Measurements from ENCODE around the gene PPP1R37. TPM values are rescaled to one million over a fixed set of nuclear protein-coding genes. Genes with fewer than 3 reads are reported as not detected.
A peak's percentile ranks its signal among the peaks of the same experiment; 100 is the strongest.

The PPP1R37 gene
- total and polyA plus RNA-seq, 2 donors (not counting 1 experiment from before 2014, with no cell fraction given): 11.3 to 36.0 TPM

DNA sequence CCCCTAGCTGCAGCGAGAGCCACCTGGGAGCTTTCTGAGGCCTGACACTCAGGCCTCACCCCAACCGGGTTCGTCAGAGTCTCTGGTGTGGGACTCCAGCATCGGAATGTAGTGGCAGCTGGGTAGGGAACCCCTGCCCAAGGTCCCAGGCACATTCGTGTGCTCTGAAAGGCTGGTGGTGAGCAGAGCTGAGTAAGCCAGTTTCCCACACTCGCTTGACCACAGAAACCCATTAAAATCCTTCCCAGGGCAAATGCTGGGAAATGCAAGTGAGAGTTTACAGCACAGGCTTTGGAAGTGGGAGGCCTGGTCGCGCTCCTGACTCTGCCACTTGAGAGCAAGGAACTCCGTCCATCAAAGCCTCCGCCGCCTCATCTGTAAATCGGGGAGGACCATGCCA lies 80.8 kb downstream of the PPP1R37 start:
- peak; percentile 55 to 86 for DNase-seq (ENCODE audit: low read depth in 2 of 2)
- TF ChIP-seq EZH2 (IDR thresholded peaks at IDR 0.05; ENCODE audit: low read length, missing control alignments): no peak
- TF ChIP-seq, protein P1, sequence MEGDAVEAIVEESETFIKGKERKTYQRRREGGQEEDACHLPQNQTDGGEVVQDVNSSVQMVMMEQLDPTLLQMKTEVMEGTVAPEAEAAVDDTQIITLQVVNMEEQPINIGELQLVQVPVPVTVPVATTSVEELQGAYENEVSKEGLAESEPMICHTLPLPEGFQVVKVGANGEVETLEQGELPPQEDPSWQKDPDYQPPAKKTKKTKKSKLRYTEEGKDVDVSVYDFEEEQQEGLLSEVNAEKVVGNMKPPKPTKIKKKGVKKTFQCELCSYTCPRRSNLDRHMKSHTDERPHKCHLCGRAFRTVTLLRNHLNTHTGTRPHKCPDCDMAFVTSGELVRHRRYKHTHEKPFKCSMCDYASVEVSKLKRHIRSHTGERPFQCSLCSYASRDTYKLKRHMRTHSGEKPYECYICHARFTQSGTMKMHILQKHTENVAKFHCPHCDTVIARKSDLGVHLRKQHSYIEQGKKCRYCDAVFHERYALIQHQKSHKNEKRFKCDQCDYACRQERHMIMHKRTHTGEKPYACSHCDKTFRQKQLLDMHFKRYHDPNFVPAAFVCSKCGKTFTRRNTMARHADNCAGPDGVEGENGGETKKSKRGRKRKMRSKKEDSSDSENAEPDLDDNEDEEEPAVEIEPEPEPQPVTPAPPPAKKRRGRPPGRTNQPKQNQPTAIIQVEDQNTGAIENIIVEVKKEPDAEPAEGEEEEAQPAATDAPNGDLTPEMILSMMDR (conservative IDR thresholded peaks at IDR 0.05 in 1 of 2, IDR thresholded peaks at IDR 0.05 in 1 of 2; ENCODE audit: low read depth in 1 of 2, low read length in 2 of 2): no peak
- no peak overlapping the region for H3K27ac ChIP-seq (ENCODE audit: insufficient read depth, low read length)
- H3K4me1 ChIP-seq (ENCODE audit: control insufficient read depth, extremely low read depth, insufficient read depth, low read length): no peaks in the 10 kb centered on the region
- H3K27me3 ChIP-seq (ENCODE audit: control insufficient read depth, insufficient read depth, low read length): no peaks in the 10 kb centered on the region
- no peak overlapping the region for H3K9ac ChIP-seq (ENCODE audit: insufficient read depth, low read length)
- no peak overlapping the region for H3K4me3 ChIP-seq (replicated peaks in 1 of 4; ENCODE audit: control extremely low read depth in 1 of 4, insufficient read depth in 1 of 4, low read depth in 3 of 4, low read length in 4 of 4)
- no peaks in the 10 kb centered on the region for H3K9me3 ChIP-seq (ENCODE audit: control insufficient read depth, insufficient read depth, low read depth, low read length)
- no peak overlapping the region for H3K4me2 ChIP-seq (ENCODE audit: extremely low read depth, insufficient read depth, low read length)
- H2AFZ ChIP-seq (ENCODE audit: low read length): no peak overlapping the region
- no peaks in the 10 kb centered on the region for H3K36me3 ChIP-seq (ENCODE audit: control insufficient read depth, insufficient read depth, low read length)
- no peaks in the 10 kb centered on the region for H3K79me2 ChIP-seq (ENCODE audit: control insufficient read depth, insufficient read depth, low read length)
- no peaks in the 10 kb centered on the region for H4K20me1 ChIP-seq (ENCODE audit: control insufficient read depth, extremely low read depth, insufficient read depth, low read length)

DNA sequence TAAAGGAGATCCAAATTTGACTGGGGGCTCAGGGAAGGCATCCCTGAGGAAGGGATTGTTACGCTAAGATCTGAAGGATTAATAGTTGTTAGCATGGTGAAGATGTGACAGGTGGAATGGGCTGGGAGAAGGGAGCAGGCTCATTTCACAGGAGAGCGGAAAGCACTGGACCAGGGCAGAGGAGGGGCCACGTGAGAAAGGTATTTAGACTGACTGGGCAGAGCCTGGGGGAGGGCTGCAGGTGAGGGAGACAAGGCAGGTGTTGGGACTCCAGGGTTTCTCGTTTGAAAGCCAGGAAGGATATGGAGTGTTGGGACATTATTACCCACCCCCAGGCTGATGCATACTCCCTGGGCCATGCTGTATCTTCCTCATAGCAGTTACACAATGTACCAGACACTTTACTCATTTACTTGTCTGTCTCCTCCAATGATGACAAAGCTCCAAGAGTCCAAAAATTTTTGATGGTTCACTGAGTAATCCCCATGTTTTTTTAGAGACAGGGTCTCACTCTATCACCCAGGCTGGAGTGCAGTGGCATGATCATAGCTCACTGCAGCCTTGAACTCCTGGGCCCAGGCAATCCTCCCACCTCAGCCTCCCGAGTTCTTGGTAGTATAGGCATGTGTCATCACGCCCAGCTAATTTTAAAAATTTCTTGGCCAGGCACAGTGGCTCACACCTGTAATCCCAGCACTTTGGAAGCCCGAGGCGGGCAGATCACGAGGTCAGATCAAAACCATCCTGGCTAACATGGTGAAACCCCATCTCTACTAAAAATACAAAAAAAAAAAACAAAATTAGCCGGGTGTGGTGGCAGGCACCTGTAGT lies 82.8 kb downstream of the PPP1R37 start:
- no peak overlapping the region for H3K27ac ChIP-seq (ENCODE audit: insufficient read depth, low read length)
- no peak overlapping the region for H3K9ac ChIP-seq (ENCODE audit: insufficient read depth, low read length)
- no peaks in the 10 kb centered on the region for H4K20me1 ChIP-seq (ENCODE audit: control insufficient read depth, extremely low read depth, insufficient read depth, low read length)
- H3K27me3 ChIP-seq (ENCODE audit: control insufficient read depth, insufficient read depth, low read length): no peaks in the 10 kb centered on the region
- H3K4me2 ChIP-seq (ENCODE audit: extremely low read depth, insufficient read depth, low read length): no peak overlapping the region
- H3K4me1 ChIP-seq (ENCODE audit: control insufficient read depth, extremely low read depth, insufficient read depth, low read length): no peaks in the 10 kb centered on the region
- H3K4me3 ChIP-seq (replicated peaks in 1 of 4; ENCODE audit: control extremely low read depth in 1 of 4, insufficient read depth in 1 of 4, low read depth in 3 of 4, low read length in 4 of 4): no peak overlapping the region
- H3K9me3 ChIP-seq (ENCODE audit: control insufficient read depth, insufficient read depth, low read depth, low read length): no peaks in the 10 kb centered on the region
- peaks cover 6% of the 10 kb centered on the region for H3K79me2 ChIP-seq (ENCODE audit: control insufficient read depth, insufficient read depth, low read length)
- no peaks in the 10 kb centered on the region for H3K36me3 ChIP-seq (ENCODE audit: control insufficient read depth, insufficient read depth, low read length)
- TF ChIP-seq, protein P1 (conservative IDR thresholded peaks at IDR 0.05 in 1 of 2, IDR thresholded peaks at IDR 0.05 in 1 of 2; ENCODE audit: low read depth in 1 of 2, low read length in 2 of 2): no peak
- TF ChIP-seq EZH2 (IDR thresholded peaks at IDR 0.05; ENCODE audit: low read length, missing control alignments): no peak
- DNase-seq (ENCODE audit: low read depth in 2 of 2): no peak
- no peak overlapping the region for H2AFZ ChIP-seq (ENCODE audit: low read length)

DNA sequence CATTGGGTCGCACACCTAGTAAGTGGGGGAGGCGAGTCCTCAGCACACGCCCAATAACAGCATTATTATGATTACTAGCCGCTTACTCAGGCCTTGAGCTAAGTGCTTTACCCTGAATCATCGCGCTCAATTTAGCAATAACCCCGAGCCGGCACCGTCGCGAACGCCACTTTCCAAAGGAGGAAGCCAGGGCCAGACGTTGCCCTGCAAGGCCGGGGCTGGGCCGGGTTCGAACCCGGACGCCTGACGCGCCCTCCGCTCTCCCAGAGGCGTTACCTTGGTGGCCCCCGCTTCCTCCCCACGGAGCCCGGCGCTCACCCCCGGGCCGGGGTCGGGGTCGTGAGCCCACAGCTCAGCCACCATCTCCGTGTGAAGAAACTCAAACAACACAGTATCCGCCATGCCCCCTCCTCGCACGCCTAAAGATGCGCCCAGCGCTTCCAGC lies 84.9 kb downstream of the PPP1R37 start, which contains the start of gene TRAPPC6A:
TRAPPC6A (minus strand) TSS at position 421 of the 445 bp plus-strand sequence; CDS start at position 402, 19 bp downstream.
- H4K20me1 ChIP-seq (ENCODE audit: control insufficient read depth, extremely low read depth, insufficient read depth, low read length): no peaks in the 10 kb centered on the region
- H3K4me2 ChIP-seq (ENCODE audit: extremely low read depth, insufficient read depth, low read length): peak within 1 kb of the TSS; percentile 89
- H3K9me3 ChIP-seq (ENCODE audit: control insufficient read depth, insufficient read depth, low read depth, low read length): no peaks in the 10 kb centered on the region
- peak within 1 kb of the TSS; percentile 95 for H2AFZ ChIP-seq (ENCODE audit: low read length)
- peak within 1 kb of the TSS; percentile 99 for H3K27ac ChIP-seq (ENCODE audit: insufficient read depth, low read length)
- TF ChIP-seq, protein P1 (conservative IDR thresholded peaks at IDR 0.05 in 1 of 2, IDR thresholded peaks at IDR 0.05 in 1 of 2; ENCODE audit: low read depth in 1 of 2, low read length in 2 of 2): no peak
- TF ChIP-seq EZH2 (IDR thresholded peaks at IDR 0.05; ENCODE audit: low read length, missing control alignments): no peak
- peaks cover 11% of the 10 kb centered on the region for H3K79me2 ChIP-seq (ENCODE audit: control insufficient read depth, insufficient read depth, low read length)
- DNase-seq (ENCODE audit: low read depth in 2 of 2): peak; percentile 40 to 74
- no peaks in the 10 kb centered on the region for H3K36me3 ChIP-seq (ENCODE audit: control insufficient read depth, insufficient read depth, low read length)
- H3K4me3 ChIP-seq (replicated peaks in 1 of 4; ENCODE audit: control extremely low read depth in 1 of 4, insufficient read depth in 1 of 4, low read depth in 3 of 4, low read length in 4 of 4): peak within 1 kb of the TSS; percentile 77 to 99 (median 92)
- H3K9ac ChIP-seq (ENCODE audit: insufficient read depth, low read length): peak within 1 kb of the TSS; percentile 99
- peaks cover 3% of the 10 kb centered on the region for H3K4me1 ChIP-seq (ENCODE audit: control insufficient read depth, extremely low read depth, insufficient read depth, low read length)
- H3K27me3 ChIP-seq (ENCODE audit: control insufficient read depth, insufficient read depth, low read length): no peaks in the 10 kb centered on the region

Measured in fibroblast of lung (primary cell).